DMS 273 (cell line): ENCODE data around the gene CTNNBL1.

Experiments used
- DNase-seq: peaks from one replicate; lab custom pipeline; 2025; ENCODE audit not compliant: unreplicated experiment; lab: John Stamatoyannopoulos, UW

The CTNNBL1 gene

DNA sequence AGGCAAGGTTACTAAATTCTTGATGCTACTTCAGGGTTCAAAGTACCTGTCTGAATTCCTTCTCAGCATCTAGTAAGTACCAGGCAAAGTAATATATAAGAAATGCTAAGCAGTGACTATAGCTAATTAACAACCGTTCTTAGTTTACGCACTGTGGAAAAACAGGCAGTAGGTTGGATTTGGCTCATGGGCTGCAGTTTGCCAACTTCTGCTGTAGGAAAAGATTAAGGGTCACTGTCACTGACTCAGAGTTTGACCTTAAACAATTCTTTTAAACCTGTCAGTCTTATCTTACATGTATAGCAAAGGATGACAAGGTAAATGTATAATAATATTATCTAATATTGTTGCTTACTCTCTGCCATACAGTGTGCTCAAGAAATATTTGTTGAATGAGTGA is 42.3 kb downstream of the CTNNBL1 start:
- no peak for DNase-seq

DNA sequence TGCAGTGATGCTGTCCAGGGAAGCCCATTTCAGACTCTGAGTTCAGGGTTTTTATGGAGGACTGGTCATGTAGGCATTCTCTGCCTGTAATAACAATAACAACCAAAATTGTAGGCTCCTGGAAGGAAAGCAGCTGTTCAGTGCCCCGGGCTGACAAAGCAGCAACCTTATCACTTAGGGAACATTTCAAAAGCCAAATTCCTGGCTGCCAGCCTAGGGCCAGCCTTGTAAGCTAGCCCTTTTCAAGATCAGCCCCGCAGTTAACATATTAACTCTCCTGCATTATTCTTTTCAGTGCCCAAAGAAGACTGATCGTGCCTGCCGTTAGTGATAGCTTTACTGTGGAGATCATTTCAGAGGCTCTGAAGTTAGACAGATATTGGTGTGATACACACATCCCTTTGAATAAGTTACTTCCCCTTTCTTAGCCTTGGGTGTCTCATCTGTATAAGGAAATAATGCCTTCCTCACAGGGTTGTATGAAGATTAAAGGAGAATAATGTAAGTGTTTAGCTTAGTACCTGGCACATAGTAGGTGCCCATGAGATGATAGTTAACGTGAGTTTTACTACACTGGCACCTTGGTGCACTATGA is 44.1 kb downstream of the CTNNBL1 start:
- DNase-seq: no peak

DNA sequence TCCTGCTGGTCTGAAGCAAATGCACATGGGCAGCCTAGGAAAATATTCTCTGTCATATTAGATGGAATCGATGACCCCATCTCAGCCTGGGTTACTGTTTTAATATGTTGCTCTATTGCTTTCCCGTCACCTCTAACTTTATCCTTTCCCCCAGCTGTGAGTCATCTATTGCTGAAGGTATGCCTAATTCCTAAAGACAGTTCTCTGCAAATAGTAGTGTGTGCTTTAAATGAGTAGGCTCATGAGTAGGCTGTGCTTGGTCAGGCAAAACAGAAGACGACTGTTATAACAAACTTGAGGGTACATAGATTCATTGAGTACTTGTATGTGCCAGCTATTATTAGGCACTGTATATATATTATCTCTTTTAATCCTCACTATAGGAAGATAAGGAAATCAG is 47.2 kb downstream of the CTNNBL1 start:
- no peak for DNase-seq

GRCh38 chr20:37741570-37741969 is 47.7 kb downstream of the CTNNBL1 start:
- DNase-seq: no peak

- DNase-seq: no peak
Measured at GRCh38 chr20:37742131-37742530, 48.3 kb downstream of the CTNNBL1 start.

DNA sequence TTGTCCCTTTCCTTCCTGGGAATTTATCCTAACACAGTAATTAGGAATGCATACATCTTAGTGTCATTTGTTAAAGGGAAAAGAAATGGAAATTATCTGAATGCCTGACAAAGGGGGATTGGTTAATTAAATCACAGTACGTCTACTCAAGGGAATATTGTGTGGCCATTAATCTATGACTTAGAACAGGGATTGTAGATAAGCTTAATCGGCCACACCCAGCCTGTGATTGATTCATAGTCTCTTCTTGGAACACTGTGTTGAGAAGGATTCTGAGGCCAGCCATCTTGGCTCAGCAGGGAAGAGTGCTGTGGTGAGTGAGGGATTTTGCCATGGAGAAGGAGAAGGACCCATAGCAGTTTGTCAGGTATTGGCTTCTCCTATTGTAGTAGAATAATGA is 50.5 kb downstream of the CTNNBL1 start:
- no peak for DNase-seq

DNA sequence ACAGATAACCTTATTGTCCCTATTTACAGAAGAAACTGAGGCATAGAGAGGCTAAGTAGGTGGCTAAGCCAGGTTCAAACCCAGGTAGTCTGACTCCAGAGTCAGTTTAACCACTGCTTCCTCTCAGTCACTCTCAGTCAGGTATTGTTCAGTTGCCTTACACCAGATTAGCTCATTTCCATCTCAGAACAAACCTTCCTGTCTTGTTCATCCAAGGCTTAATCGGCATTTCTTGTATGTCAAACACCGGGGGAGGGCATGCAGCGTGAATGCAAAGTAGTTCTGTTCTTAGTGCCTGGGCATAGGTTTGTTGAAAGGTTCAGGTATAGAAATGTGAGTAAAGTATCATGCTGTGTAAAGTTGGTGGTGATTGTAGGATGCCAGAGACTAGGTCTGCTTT is 51.7 kb downstream of the CTNNBL1 start:
- DNase-seq: no peak

GRCh38 chr20:37748015-37748414 is 54.2 kb downstream of the CTNNBL1 start:
- no peak for DNase-seq

GRCh38 chr20:37749218-37749617 is 55.4 kb downstream of the CTNNBL1 start:
- no peak for DNase-seq

- peak; percentile 29 for DNase-seq
Measured at GRCh38 chr20:37749620-37750403, 56.0 kb downstream of the CTNNBL1 start.

DNA sequence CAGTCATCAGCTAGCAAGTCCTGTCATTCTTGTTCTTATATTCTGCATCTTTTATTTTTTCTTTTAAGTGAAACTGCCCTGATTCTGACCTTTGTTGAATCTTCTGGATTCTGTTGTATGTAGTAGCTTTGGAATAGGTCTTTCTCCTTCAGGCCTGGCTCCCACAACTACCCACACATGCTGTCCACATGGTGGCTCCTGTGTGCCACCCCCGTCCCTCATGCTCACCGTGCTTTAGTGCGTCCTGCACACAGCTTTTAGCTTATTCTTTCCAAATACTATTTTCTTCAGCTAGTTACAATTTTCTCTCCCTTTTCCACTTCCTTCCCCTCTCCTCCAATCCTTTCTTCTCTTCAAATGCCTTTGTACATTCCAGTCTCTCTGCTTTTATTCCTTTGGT is 61.8 kb downstream of the CTNNBL1 start:
- DNase-seq: no peak

GRCh38 chr20:37756234-37756633 is 62.4 kb downstream of the CTNNBL1 start:
- no peak for DNase-seq

GRCh38 chr20:37757550-37757949 is 63.7 kb downstream of the CTNNBL1 start:
- DNase-seq: no peak

GRCh38 chr20:37758332-37758731 is 64.5 kb downstream of the CTNNBL1 start:
- peak; percentile 19 for DNase-seq

DNA sequence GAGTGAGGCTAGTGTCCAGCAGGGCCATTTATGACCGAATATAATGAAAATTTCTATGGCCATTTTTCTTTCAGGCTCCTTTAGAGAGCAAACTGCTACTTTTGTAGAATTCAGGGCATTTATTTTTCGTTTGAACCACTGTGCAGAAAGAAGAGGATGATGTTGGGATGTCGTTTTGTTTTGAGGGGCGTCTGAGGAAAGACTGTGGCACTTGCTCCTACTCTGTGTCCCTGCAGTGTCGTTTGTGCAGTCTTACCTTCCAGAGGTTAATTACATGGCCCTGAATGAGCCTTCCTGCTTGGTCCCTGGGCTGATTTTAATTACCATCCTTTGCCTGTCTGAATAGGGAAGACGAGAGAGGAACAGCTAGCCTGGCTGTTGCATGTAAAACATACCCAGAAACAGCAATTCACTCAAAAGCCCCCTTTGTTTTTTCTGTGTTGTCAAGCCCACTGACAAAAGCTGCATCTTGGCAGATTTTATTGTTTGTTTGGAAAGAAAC is 65.3 kb downstream of the CTNNBL1 start:
- no peak for DNase-seq

DNA sequence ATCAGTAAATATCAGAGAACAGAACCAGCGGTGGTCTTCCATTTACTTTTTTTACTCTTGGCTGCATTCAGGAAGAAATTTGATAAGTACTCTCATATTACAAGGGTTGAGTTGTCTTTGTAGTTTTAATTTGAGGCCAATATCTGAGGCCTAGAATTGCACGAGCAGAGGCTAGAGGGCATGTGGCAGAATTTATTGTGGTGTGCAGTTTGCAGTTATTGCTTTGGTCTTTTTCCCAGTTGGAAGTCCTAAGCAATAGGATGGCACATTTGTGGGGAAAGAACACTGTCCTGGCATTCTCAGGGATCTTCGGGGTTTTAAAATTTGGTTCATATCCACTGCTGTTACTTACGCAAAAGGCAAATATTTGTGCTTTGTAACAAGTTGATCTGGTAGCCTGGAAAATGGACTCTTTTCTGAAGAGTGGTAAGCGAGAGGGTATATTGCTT is 66.0 kb downstream of the CTNNBL1 start:
- DNase-seq: no peak

DNA sequence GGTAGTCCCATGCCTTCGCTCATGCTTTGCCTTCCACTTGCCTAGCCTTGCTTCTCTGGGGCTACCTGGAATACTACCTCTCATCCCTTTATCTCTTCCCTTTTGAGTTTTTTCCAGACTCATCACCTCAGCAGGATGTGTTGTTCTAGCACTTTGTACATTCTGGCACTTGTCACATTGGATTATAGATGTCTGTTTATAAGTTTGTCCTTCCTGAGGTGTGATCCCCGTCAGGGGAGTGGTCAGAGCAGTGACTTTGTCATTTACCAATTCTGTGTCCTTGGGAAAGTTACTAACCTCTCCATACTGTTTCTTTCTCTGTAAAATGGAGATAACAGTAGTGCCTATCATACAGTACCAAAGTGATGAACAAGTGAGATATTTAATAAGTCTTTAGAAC is 66.5 kb downstream of the CTNNBL1 start:
- DNase-seq: no peak

DNA sequence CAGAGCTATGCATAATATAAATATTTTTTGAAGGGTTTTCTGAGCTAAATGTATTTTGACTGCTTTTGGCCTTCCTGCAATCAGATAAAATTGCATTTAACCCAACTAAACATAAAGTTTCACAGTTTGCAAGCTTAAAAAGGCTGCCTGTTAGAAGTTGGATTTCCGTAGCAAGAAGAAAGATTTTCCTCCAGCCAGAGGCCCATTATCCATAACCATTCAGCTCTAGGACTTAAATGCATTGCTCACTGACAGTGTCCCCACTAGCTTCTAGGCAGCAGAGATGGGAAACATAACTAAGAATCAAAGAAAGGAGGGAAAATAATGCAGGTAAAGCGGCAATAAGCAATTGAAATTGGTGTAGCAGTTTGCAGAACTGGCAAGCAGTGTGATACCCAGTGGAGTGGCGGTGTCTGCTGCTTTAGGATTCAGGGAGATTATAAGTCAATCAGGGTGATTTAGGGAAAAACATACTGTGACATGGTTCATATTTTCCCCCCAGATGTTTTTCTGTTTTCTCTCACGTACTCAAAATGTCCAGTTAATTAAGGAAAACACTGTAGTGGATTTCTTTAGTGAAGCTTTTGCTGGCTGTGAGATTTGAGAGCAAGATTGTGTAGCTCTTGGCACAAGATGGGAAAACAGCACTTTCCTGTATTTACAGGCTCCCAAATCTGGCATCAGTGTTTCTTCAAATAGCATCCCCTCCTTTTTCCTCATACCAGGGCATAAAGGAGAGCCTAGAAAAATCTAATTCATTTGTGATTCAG is 69.1 kb downstream of the CTNNBL1 start:
- no peak for DNase-seq

- no peak for DNase-seq
Measured at GRCh38 chr20:37764333-37764935, 70.6 kb downstream of the CTNNBL1 start.

DNA sequence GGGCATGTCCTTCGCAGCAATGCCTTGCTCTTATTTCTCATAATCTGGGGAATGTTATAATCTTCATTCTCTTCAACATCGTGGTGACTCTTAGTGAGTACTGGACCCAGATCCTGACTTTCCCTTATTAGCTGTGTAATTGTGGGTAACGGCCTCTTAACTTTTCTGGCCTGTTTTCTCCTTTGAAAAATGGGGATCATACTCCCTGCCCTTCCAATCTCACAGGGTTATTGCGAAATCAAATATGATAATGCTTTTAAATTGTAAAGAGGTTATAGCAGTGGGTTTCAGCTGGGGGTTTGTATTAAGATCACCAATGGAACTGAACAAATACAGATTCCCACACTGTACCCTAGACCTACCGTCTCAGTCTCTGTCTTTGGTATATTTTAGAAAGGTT is 77.1 kb downstream of the CTNNBL1 start:
- no peak for DNase-seq

DNA sequence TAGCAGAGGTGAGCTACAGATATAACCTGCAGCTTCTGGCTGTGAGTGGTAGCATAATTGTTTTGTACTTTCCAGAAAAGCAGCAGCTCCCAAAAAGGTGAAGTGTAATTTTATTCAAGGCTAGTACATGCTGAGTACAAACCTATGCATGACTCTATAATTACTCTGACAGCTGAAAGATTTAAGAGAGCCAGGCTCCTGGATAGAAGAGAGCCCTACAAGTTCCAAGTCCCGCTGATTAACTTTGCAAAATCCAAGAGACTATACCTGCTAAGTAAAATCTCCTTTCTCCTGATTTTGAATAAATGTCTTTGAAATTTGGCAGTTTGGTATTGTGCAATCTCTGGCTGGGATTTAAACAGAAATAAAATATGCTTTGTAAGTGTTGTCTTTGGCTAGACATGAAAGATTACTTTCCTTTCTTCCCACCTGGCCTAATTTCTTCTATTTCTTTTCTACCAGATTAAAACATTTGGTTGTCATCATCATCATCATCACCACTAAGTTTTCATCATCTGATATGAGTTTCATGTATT is 79.5 kb downstream of the CTNNBL1 start:
- no peak for DNase-seq
